GM10248 (cell line): Measurements from ENCODE around the gene UBA3.

Experiments
- CTCF ChIA-PET: fragments of 300-600 bp; sonication (Branson Sonifier 250); formaldehyde crosslinking; extraction: SDS; loops from one replicate; lab custom pipeline; 2021; ENCODE audit warnings: antibody characterized with exemption; lab: Yijun Ruan, JAX
- POLR2A ChIA-PET: fragments of 350-650 bp; sonication (Branson Sonifier 250); formaldehyde crosslinking; extraction: SDS; loops from one replicate; lab custom pipeline; 2020; ENCODE audit warnings: antibody characterized with exemption; lab: Yijun Ruan, JAX
- DNase-seq: peaks from one replicate; pipeline ENCODE4 v3.0.0; 2012; ENCODE audit errors: extremely low spot score
- TF ChIP-seq, protein P1 (sequence below): IDR thresholded peaks from 2 replicates; pipeline ENCODE4 v1.5.1; 2012; ENCODE audit warnings: mild to moderate bottlenecking, low read depth; ENCODE audit errors: extremely low read depth, missing control alignments, control extremely low read depth

UBA3 gene

DNA sequence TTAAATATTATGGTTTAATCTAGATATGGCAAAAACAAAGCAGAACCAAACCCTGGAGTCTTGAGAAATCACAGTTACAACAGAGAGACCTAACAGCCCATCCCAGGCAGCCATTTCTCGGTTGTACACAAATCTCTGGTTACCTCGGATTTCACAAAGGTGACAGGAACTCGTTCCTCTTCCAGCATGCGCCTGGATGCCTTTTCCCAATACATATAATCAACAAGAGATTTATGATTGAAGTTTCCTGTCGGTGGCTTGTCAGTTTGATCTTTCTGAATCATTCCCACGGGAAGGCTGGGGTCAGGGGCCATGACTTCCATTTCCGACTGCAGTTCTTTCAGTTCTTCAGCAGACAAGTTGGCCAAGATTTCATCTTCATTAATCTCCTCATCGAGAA is 41.8 kb upstream of the UBA3 start:
- ChIA-PET CTCF (interaction anchor here (1.0 to 5.4 kb wide), 24 partner anchors 10 to 548 kb away, joined by 3 to 53 read pairs (median 6); no protein-coding TSS in a partner anchor), POLR2A (no interaction called here)
- TF ChIP-seq, protein P1, sequence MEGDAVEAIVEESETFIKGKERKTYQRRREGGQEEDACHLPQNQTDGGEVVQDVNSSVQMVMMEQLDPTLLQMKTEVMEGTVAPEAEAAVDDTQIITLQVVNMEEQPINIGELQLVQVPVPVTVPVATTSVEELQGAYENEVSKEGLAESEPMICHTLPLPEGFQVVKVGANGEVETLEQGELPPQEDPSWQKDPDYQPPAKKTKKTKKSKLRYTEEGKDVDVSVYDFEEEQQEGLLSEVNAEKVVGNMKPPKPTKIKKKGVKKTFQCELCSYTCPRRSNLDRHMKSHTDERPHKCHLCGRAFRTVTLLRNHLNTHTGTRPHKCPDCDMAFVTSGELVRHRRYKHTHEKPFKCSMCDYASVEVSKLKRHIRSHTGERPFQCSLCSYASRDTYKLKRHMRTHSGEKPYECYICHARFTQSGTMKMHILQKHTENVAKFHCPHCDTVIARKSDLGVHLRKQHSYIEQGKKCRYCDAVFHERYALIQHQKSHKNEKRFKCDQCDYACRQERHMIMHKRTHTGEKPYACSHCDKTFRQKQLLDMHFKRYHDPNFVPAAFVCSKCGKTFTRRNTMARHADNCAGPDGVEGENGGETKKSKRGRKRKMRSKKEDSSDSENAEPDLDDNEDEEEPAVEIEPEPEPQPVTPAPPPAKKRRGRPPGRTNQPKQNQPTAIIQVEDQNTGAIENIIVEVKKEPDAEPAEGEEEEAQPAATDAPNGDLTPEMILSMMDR = no peak
- no peak for DNase-seq

DNA sequence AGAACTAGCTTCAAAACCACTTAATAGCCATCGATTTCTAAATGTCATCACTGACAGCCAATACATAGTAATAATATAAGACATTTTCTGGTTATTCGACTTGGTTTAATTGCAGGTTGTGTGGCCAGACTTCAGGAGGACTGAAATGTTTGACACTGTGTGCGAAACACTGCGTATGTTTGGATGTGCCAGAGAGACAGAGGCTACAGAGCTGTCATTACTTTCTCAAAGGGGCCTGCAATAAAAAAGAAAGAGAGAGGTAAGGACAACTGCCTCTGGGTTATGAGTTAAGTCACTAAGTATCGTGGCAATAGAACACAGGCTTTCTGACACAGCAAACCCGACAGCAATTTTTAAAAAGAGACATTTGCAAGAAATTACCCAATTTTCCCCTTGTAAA is 41.3 kb upstream of the UBA3 start:
- ChIA-PET CTCF (interaction anchor here (0.6 to 5.4 kb wide), 47 partner anchors 11 to 617 kb away, joined by 3 to 53 read pairs (median 4); partner anchors contain the start of genes MITF and TMF1), POLR2A (no interaction called here)
- DNase-seq = no peak
- TF ChIP-seq, protein P1 = no peak

DNA sequence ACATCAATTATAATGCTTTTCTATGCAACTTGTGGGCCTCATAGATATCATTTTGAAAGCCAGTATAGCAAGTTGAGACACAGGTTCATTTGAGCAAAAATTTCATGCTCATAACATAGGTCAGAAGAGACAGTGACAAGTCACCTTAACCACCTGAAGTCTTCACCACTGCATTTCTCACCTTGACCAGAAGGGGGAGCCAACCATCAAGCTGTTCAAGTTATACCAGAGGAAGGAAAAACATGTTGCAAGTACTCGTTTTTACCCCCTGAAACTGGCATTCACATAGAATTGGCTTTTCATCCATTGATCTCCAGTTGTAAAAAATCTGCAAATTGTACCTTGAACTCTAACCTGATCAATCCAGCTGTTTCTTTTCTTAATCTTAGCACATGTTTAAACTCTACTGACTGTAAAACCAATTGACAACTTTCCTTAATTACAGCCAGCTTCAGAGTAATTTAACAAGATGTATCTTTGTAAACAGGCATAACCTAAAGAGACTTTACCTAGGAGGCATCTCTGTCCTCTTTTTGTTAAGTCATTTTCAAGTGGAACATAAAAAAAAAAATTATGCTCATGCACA is 40.8 kb upstream of the UBA3 start:
- ChIA-PET CTCF (interaction anchor here (0.6 to 5.4 kb wide), 53 partner anchors 11 to 618 kb away, joined by 3 to 53 read pairs (median 4); partner anchors contain the start of genes MITF and TMF1), POLR2A (no interaction called here)
- TF ChIP-seq, protein P1 = peak; percentile 95
- DNase-seq = peak; percentile 46

DNA sequence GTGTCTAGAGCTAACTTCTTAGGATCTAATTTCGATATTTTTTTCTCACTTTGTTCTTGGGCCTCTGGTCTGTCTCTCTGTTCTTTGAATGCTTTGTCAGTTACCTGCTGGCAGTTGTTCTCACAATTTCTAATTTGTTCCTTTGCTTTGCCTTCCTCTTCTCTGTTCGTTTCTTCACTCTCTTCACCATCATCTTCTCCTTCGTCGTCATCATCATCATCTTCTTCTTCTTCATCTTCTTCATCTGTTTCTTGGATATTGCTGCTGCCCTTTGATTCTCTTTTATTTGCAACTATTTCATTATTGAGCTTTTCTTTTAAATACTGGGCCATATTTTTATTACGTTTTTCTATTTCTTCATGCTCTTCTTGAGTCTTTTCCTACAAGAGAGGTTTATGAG is 39.5 kb upstream of the UBA3 start:
- DNase-seq = no peak
- TF ChIP-seq, protein P1 = no peak
- ChIA-PET CTCF (interaction anchor here (0.7 to 5.4 kb wide), 24 partner anchors 10 to 552 kb away, joined by 3 to 53 read pairs (median 8); partner anchors contain the start of gene EOGT), POLR2A (no interaction called here)

DNA sequence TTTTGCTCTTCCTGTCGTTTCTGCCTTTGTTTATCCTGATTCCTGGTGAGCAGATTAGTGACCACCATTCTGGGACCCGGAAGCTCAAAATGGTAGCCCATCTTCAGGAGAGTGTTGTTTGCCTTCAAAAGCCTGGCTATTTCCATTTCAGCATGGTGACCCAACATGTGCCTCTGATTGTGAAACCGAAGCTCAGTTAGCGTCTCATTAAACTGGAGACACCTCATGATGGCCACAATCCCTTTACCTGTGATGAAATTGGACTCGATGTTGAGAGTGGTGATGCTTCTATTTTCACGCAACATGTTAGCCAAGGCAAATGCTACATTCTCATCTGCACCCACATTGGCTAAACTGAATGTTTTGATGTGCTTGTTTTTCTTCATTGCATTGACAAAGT is 39.0 kb upstream of the UBA3 start:
- ChIA-PET POLR2A (no interaction called here), CTCF (interaction anchor here (0.6 to 5.4 kb wide), 16 partner anchors 9 to 553 kb away, joined by 3 to 53 read pairs (median 18); partner anchors contain the start of genes ARL6IP5 and EOGT)
- TF ChIP-seq, protein P1 = no peak
- no peak for DNase-seq

DNA sequence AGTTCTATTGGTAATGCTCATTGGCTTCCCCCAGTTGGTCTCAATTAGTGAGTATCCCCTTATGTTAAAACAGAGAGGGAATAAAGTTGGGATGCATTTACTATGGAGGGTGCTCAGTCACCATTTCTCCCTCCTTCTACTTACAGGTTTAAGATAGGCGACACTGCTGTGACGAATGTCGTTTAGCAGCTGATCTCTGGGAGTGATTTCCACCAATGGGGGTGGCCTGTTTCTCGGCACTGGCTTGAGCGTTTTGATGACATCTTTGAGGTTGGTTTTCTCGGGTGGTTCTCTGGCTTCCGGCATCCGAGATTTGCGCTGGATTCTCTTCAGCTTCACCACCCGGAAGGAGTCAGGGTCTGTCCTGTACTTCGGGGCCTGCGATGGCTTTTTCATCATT is 38.4 kb upstream of the UBA3 start:
- ChIA-PET CTCF (interaction anchor here (0.6 to 5.4 kb wide), 11 partner anchors 8 to 553 kb away, joined by 3 to 53 read pairs (median 17); partner anchors contain the start of gene ARL6IP5), POLR2A (no interaction called here)
- DNase-seq = no peak
- TF ChIP-seq, protein P1 = no peak
